ENCODE results near the gene MTPN.

Gene MTPN

DNA sequence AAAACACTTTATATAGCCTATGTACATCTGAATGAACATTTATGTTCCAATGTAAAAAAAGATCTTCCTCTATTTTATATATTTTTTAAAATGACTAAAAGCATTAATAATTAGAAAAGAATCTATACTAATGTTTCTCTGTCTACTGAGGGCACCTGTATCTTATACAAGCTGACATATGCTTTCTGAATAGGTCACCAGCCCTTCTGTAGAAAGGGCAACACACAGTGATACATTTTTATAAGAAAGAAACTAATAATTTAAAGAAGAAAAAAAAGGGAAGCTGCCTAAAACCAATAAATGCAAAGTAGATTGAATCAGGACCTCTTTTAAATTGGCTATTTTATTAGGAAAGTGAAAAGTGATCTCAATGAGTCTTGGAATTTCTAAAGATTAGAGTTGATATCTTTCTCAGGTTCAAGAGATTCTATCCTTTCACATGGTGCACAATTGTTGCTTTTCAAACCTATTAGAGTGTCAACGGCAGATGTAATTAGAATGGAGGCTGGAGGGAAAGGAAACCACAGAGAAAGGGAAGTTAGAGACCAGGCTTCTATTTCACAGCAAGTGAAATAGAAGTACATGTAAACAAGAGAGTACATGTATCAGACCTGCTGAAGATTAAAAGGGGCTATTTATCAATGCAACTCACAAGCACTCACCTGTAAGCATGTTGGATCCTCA is 6.3 kb downstream of the MTPN start:
- peaks cover 19% of the 10 kb centered on the region for H3K36me3 ChIP-seq (ENCODE audit: control insufficient read depth, insufficient read depth, low read length)
- H3K4me1 ChIP-seq (ENCODE audit: control insufficient read depth, insufficient read depth, low read length) = no peaks in the 10 kb centered on the region
- no peak overlapping the region for H3K4me3 ChIP-seq (ENCODE audit: low read depth, low read length)
- H3K9me3 ChIP-seq (ENCODE audit: control insufficient read depth, insufficient read depth, low read depth, low read length) = no peaks in the 10 kb centered on the region
- no peak overlapping the region for H3K9ac ChIP-seq (ENCODE audit: low read length)
- no peaks in the 10 kb centered on the region for H3K27me3 ChIP-seq (ENCODE audit: control insufficient read depth, insufficient read depth, low read length)
- no peak overlapping the region for H3K27ac ChIP-seq (ENCODE audit: low read depth, low read length)

DNA sequence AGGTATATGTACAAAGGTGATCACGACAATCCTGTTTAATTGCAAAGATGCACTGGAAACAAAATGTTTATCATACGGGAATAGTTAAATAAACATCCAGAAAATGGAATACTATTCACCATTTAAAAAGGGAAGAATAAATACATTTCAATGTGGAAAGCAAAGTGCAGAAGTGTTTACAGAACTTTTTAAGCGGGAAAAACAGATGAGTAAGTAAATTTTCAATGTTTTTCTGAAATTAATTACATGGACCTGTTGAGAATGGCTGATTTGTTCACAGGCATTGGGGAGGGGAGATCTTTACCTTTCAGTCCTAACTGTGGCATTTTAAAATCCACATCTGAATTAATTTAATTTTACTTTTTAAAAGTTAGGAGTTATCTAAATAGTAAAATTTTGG is 7.1 kb downstream of the MTPN start:
- H3K36me3 ChIP-seq (ENCODE audit: control insufficient read depth, insufficient read depth, low read length) = peaks cover 19% of the 10 kb centered on the region
- H3K9me3 ChIP-seq (ENCODE audit: control insufficient read depth, insufficient read depth, low read depth, low read length) = no peaks in the 10 kb centered on the region
- H3K9ac ChIP-seq (ENCODE audit: low read length) = no peak overlapping the region
- H3K27ac ChIP-seq (ENCODE audit: low read depth, low read length) = no peak overlapping the region
- no peaks in the 10 kb centered on the region for H3K27me3 ChIP-seq (ENCODE audit: control insufficient read depth, insufficient read depth, low read length)
- no peaks in the 10 kb centered on the region for H3K4me1 ChIP-seq (ENCODE audit: control insufficient read depth, insufficient read depth, low read length)
- no peak overlapping the region for H3K4me3 ChIP-seq (ENCODE audit: low read depth, low read length)

DNA sequence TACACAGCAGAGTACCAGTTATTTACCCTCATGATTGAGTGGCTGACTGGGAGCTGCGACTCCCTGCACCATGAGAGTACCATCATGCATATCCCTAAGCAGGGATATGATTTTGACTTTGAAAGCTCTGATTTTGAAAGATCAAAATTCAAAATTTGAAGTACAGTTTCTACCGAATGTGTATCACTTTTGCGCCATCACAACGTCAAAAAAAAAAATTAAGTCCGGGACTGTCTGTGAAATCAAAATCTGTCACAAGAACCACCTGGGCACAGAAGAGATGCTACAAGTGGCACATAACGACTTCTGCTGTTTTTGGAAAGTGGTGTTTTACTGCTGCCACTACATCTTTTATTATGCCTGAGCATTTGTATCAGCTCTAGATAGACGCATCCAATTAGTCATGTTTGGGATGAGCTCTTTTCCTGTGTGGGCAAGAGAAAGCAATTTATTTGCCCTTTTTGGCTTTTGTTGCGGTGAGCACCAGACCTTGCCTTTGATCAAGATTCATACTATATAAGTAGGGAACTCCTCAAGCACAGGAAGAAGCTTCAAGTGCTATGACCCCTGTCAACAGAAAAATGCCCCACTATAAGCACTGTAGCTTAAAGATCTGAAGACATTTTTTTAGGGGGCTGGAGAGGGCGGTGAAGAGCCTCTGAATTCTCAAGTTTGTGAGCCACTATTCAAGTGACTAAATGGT is 10.7 kb downstream of the MTPN start:
- Histone ChIP-seq H3K4me1 (ENCODE audit: control insufficient read depth, insufficient read depth, low read length) (no peaks in the 10 kb centered on the region), H3K27me3 (ENCODE audit: control insufficient read depth, insufficient read depth, low read length) (no peaks in the 10 kb centered on the region), H3K4me3 (ENCODE audit: low read depth, low read length) (no peak overlapping the region), H3K9me3 (ENCODE audit: control insufficient read depth, insufficient read depth, low read depth, low read length) (no peaks in the 10 kb centered on the region), H3K36me3 (ENCODE audit: control insufficient read depth, insufficient read depth, low read length) (peaks cover 10% of the 10 kb centered on the region), H3K9ac (ENCODE audit: low read length) (no peak overlapping the region), H3K27ac (ENCODE audit: low read depth, low read length) (no peak overlapping the region)

DNA sequence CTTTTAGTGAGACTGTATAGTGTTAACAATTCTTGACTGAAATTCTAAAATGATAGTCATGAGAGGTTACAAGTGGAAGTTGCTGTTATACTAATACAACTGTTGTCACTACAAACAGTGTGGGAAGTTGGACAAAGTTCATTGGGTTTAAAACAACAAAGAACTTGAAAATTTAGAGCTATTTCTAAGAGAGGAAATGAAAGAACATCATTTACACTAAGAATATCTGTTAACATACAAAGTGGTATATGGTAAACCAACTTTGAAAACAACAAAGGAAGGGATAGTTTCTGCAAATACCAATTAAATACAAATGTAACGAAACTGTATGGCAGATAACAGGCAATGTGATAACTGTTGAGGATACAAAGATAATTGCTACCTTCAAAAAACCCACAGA is 11.6 kb downstream of the MTPN start:
- H3K9me3 ChIP-seq (ENCODE audit: control insufficient read depth, insufficient read depth, low read depth, low read length) = no peaks in the 10 kb centered on the region
- no peaks in the 10 kb centered on the region for H3K4me1 ChIP-seq (ENCODE audit: control insufficient read depth, insufficient read depth, low read length)
- H3K27ac ChIP-seq (ENCODE audit: low read depth, low read length) = no peak overlapping the region
- no peak overlapping the region for H3K9ac ChIP-seq (ENCODE audit: low read length)
- H3K36me3 ChIP-seq (ENCODE audit: control insufficient read depth, insufficient read depth, low read length) = peaks cover 10% of the 10 kb centered on the region
- H3K4me3 ChIP-seq (ENCODE audit: low read depth, low read length) = no peak overlapping the region
- H3K27me3 ChIP-seq (ENCODE audit: control insufficient read depth, insufficient read depth, low read length) = no peaks in the 10 kb centered on the region

DNA sequence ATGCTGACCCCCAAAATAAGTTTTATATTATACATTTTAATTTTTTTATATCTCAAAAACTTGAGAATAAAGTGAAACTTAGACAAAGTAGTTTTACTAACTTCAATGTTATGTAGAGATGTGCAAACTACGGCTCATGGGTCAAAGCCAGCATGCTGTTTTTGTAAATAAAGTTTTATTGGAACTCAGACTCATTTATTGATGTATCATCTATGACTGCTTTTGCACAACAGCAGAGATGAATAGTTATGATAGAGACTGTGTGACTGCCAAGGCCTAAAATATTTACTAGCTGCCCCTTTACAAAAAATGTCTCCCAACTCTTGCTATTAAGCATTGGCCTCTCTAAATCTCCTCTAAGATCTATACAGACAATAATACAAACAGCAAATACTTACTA is 12.4 kb downstream of the MTPN start:
- H3K36me3 ChIP-seq (ENCODE audit: control insufficient read depth, insufficient read depth, low read length) = peaks cover 6% of the 10 kb centered on the region
- H3K27ac ChIP-seq (ENCODE audit: low read depth, low read length) = no peak overlapping the region
- no peaks in the 10 kb centered on the region for H3K27me3 ChIP-seq (ENCODE audit: control insufficient read depth, insufficient read depth, low read length)
- H3K9ac ChIP-seq (ENCODE audit: low read length) = no peak overlapping the region
- no peaks in the 10 kb centered on the region for H3K9me3 ChIP-seq (ENCODE audit: control insufficient read depth, insufficient read depth, low read depth, low read length)
- H3K4me1 ChIP-seq (ENCODE audit: control insufficient read depth, insufficient read depth, low read length) = no peaks in the 10 kb centered on the region
- no peak overlapping the region for H3K4me3 ChIP-seq (ENCODE audit: low read depth, low read length)

DNA sequence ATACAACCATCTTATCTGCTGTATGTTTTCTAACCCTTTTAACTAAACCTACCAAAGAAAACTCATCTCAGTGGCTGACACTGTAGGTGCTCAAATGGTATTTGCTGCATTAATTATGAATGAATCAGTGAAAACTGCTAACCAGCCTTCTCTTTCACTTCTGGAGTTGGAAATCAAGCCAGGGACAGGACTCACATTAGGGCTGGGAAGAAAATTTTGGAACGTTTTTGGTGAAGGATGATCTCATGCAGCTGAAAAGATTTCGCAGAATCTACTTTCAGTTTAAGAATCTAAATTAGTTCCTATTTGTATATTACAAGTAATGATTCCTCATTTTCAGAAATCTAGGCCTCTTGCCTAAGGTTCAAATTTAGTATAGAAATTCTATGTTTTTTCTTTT is 12.9 kb downstream of the MTPN start:
- H3K36me3 ChIP-seq (ENCODE audit: control insufficient read depth, insufficient read depth, low read length) = peaks cover 5% of the 10 kb centered on the region

DNA sequence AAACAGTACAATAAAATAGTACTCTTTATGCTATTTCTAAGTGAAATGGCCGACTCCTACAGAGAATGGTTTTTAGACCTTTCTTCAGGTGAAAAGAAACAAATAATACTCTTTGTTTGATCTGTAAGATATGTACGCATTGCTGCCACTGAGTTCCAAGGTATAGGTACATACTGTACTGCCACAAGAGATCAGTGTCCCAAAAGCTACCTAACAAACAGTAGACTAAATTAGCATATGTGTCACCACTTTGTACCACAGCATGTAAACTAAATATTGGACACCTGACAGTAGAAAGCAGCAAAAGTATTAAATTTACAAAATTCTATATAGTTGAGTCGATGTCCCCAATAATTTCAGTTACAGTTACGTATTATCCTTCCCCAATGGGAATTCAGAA is 14.4 kb downstream of the MTPN start:
- H3K36me3 ChIP-seq (ENCODE audit: control insufficient read depth, insufficient read depth, low read length) = peaks cover 7% of the 10 kb centered on the region

More for the DNA sequence above, 12.9 kb downstream of the MTPN start:
- Histone ChIP-seq H3K27me3 (ENCODE audit: control insufficient read depth, insufficient read depth, low read length) (no peaks in the 10 kb centered on the region), H3K9ac (ENCODE audit: low read length) (no peak overlapping the region), H3K4me3 (ENCODE audit: low read depth, low read length) (no peak overlapping the region), H3K27ac (ENCODE audit: low read depth, low read length) (no peak overlapping the region), H3K4me1 (ENCODE audit: control insufficient read depth, insufficient read depth, low read length) (no peaks in the 10 kb centered on the region), H3K9me3 (ENCODE audit: control insufficient read depth, insufficient read depth, low read depth, low read length) (no peaks in the 10 kb centered on the region)

DNA sequence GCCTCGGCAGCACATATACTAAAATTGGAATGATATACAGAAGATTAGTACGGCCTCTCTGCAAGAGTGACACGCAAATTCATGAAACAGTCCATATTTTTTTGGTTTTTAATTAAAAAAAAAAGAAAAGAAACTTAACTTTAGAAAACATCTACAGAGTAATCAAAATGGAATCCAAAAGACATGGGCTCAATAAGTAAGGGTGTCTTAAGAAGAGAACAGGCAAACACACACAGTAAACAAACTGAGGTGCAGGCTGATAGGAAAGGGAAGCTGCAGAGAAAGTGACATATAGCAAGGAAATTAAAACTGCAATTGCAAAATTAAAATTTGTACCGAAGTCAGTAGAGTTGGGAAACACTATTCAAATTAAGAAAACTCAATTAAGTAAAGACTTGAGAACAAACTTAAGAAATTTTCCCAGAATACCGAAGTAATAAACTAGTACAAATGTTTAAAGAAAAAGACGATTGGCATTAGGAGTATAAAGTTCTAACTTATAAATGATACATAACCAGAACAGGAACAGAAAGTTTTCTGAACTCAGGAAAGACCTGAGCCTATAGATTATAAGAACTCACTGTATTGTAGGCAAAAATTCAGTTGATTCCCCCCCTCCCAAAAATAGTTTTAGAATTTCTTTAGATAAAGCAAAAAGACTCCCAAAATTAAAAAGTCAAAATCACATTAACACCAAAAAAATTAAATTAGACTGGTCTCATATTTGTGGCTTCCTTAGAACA is 16.3 kb downstream of the MTPN start:
- no peaks in the 10 kb centered on the region for H3K4me1 ChIP-seq (ENCODE audit: control insufficient read depth, insufficient read depth, low read length)
- H3K27ac ChIP-seq (ENCODE audit: low read depth, low read length) = no peak overlapping the region
- H3K9ac ChIP-seq (ENCODE audit: low read length) = no peak overlapping the region
- H3K27me3 ChIP-seq (ENCODE audit: control insufficient read depth, insufficient read depth, low read length) = no peaks in the 10 kb centered on the region
- H3K9me3 ChIP-seq (ENCODE audit: control insufficient read depth, insufficient read depth, low read depth, low read length) = no peaks in the 10 kb centered on the region
- no peak overlapping the region for H3K4me3 ChIP-seq (ENCODE audit: low read depth, low read length)
- peaks cover 10% of the 10 kb centered on the region for H3K36me3 ChIP-seq (ENCODE audit: control insufficient read depth, insufficient read depth, low read length)

More for the DNA sequence above, 14.4 kb downstream of the MTPN start:
- no peak overlapping the region for H3K4me3 ChIP-seq (ENCODE audit: low read depth, low read length)
- H3K27me3 ChIP-seq (ENCODE audit: control insufficient read depth, insufficient read depth, low read length) = no peaks in the 10 kb centered on the region
- no peak overlapping the region for H3K9ac ChIP-seq (ENCODE audit: low read length)
- H3K4me1 ChIP-seq (ENCODE audit: control insufficient read depth, insufficient read depth, low read length) = no peaks in the 10 kb centered on the region
- no peak overlapping the region for H3K27ac ChIP-seq (ENCODE audit: low read depth, low read length)
- H3K9me3 ChIP-seq (ENCODE audit: control insufficient read depth, insufficient read depth, low read depth, low read length) = no peaks in the 10 kb centered on the region

DNA sequence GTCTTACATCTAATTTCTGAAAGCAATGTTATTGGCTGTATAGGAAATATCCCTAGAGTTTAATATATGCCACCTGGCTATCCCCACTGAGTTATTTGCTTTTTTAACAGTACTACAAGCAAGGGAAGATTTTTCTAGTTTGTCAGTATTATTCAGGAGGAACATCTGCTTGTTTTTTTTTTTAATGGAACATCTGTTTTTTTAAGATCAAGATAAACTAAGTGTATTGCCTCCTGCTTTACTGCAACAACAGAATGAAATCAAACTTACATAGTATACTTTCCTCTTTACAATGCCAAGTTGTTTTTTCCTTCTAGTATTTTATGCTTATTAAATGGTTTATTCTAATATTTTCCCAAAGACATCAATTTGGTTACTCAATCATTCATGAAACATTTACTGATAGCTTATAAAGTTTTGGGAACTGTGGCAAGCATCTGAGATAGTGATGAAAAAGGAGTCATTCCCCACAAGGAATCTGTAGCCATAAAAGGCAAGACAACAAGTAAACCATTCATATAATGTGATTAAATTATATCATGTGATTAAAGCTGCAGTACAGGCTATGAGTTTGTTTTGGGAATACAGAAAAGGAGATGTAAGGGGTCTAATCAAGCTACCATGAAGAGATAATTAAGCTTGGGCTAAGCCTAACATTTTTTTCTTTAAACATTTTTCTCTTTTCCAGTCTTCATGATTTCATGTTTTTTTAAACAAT is 17.4 kb downstream of the MTPN start:
- Histone ChIP-seq H3K36me3 (ENCODE audit: control insufficient read depth, insufficient read depth, low read length) (peaks cover 13% of the 10 kb centered on the region), H3K4me1 (ENCODE audit: control insufficient read depth, insufficient read depth, low read length) (no peaks in the 10 kb centered on the region), H3K9me3 (ENCODE audit: control insufficient read depth, insufficient read depth, low read depth, low read length) (no peaks in the 10 kb centered on the region), H3K4me3 (ENCODE audit: low read depth, low read length) (no peak overlapping the region), H3K27ac (ENCODE audit: low read depth, low read length) (no peak overlapping the region), H3K9ac (ENCODE audit: low read length) (no peak overlapping the region), H3K27me3 (ENCODE audit: control insufficient read depth, insufficient read depth, low read length) (no peaks in the 10 kb centered on the region)

DNA sequence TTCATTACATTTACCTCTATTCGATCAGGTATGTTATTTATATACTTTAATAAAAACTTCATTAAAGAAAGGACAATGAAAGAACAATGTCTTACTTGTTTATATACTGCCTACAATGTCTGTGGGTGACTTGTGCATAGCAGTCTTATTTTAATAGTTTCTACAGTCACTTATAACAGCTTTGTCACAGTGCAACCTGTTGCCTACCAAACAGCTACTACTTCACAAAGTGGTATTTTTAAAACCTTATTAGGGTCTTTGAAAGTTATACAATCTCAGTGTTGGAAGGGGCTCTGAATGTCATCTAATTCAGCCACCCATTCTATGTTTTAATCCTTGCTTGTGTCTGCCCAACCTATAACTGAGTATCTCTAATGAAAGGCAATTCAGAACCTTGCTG is 19.0 kb downstream of the MTPN start:
- H3K27ac ChIP-seq (ENCODE audit: low read depth, low read length) = no peak overlapping the region
- H3K27me3 ChIP-seq (ENCODE audit: control insufficient read depth, insufficient read depth, low read length) = no peaks in the 10 kb centered on the region
- no peak overlapping the region for H3K4me3 ChIP-seq (ENCODE audit: low read depth, low read length)
- no peaks in the 10 kb centered on the region for H3K9me3 ChIP-seq (ENCODE audit: control insufficient read depth, insufficient read depth, low read depth, low read length)
- no peaks in the 10 kb centered on the region for H3K4me1 ChIP-seq (ENCODE audit: control insufficient read depth, insufficient read depth, low read length)
- H3K9ac ChIP-seq (ENCODE audit: low read length) = no peak overlapping the region
- H3K36me3 ChIP-seq (ENCODE audit: control insufficient read depth, insufficient read depth, low read length) = peaks cover 13% of the 10 kb centered on the region
